Mammary epithelial cell (primary cell): ENCODE data around the gene RPA1.

Source experiments
- EZH2 ChIP-seq: IDR thresholded peaks from 2 replicates; pipeline ENCODE4 v1.6.1; 2012; ENCODE audit warnings: low read length, inconsistent platforms, borderline replicate concordance
- TF ChIP-seq, protein P1 (sequence below), 2 donors: IDR thresholded peaks in 1 of 2; conservative IDR thresholded peaks in 1 of 2; 2 replicates each; pipeline ENCODE4 v1.5.1; 2011 to 2012; ENCODE audit warnings: inconsistent platforms in 2 of 2, low read length in 2 of 2, mild to moderate bottlenecking in 2 of 2, control low read depth in 1 of 2, low read depth in 1 of 2; ENCODE audit not compliant: insufficient read depth in 1 of 2; ENCODE audit errors: extremely low read depth in 1 of 2

- TF ChIP-seq, protein P1, sequence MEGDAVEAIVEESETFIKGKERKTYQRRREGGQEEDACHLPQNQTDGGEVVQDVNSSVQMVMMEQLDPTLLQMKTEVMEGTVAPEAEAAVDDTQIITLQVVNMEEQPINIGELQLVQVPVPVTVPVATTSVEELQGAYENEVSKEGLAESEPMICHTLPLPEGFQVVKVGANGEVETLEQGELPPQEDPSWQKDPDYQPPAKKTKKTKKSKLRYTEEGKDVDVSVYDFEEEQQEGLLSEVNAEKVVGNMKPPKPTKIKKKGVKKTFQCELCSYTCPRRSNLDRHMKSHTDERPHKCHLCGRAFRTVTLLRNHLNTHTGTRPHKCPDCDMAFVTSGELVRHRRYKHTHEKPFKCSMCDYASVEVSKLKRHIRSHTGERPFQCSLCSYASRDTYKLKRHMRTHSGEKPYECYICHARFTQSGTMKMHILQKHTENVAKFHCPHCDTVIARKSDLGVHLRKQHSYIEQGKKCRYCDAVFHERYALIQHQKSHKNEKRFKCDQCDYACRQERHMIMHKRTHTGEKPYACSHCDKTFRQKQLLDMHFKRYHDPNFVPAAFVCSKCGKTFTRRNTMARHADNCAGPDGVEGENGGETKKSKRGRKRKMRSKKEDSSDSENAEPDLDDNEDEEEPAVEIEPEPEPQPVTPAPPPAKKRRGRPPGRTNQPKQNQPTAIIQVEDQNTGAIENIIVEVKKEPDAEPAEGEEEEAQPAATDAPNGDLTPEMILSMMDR (conservative IDR thresholded peaks at IDR 0.05 in 1 of 2, IDR thresholded peaks at IDR 0.05 in 1 of 2; ENCODE audit: extremely low read depth in 1 of 2, insufficient read depth in 1 of 2, low read depth in 1 of 2, low read length in 2 of 2), result no peak
- no peak for TF ChIP-seq EZH2
Measured at GRCh38 chr17:1878419-1879121, 48.8 kb downstream of the RPA1 start.
